Skeletal muscle cell (primary cell): ENCODE results near the gene TESK2.
A peak's percentile ranks its signal among the peaks of the same experiment; 100 is the strongest.
"Not testable (repeated sequence)": the region's sequence is repeated elsewhere in the genome, so short reads cannot be mapped to it uniquely, and the experiment has no call there.

Experiments used
- DNase-seq: peaks from one replicate; pipeline ENCODE4 v3.0.0-alpha.2; 2010; ENCODE audit warnings: low read depth
- H3K4me3 ChIP-seq: 2 replicates; pipeline ENCODE4 v1.5.1; 2011; ENCODE audit warnings: low read depth, mild to moderate bottlenecking, control low read depth, low read length, moderate library complexity

The TESK2 gene

GRCh38 chr1:45490626-45491486 lies at the start of gene TESK2:
TESK2 (minus strand) TSS chr1:45491163; CDS start chr1:45457785, 33,378 bp downstream.
- H3K4me3 ChIP-seq, result peak within 1 kb of the TSS; percentile 80
- peak; percentile 98 for DNase-seq

- no peak overlapping the region for H3K4me3 ChIP-seq
- DNase-seq, result no peak
Observed at GRCh38 chr1:45536886-45537285, 45.9 kb upstream of the TESK2 start.

- DNase-seq, result no peak
- no peak overlapping the region for H3K4me3 ChIP-seq
Observed at GRCh38 chr1:45535988-45536766, 45.2 kb upstream of the TESK2 start.

- no peak overlapping the region for H3K4me3 ChIP-seq
- DNase-seq, result no peak
Observed at GRCh38 chr1:45531873-45532272, 40.9 kb upstream of the TESK2 start.

GRCh38 chr1:45530632-45531135 lies 39.7 kb upstream of the TESK2 start:
- H3K4me3 ChIP-seq, result no peak overlapping the region

GRCh38 chr1:45526135-45526644 lies 35.2 kb upstream of the TESK2 start:
- DNase-seq, result no peak
- no peak overlapping the region for H3K4me3 ChIP-seq

More at GRCh38 chr1:45530632-45531135, 39.7 kb upstream of the TESK2 start:
- no peak for DNase-seq

- not testable (repeated sequence) for DNase-seq, H3K4me3 ChIP-seq
Observed at GRCh38 chr1:45523975-45524374, 33.0 kb upstream of the TESK2 start.

GRCh38 chr1:45523516-45523915 lies 32.6 kb upstream of the TESK2 start:
- not testable (repeated sequence) for H3K4me3 ChIP-seq, DNase-seq

- DNase-seq, result no peak
- H3K4me3 ChIP-seq, result peak overlapping the region; percentile 97
Observed at GRCh38 chr1:45522324-45523104, 31.6 kb upstream of the TESK2 start.

GRCh38 chr1:45521413-45522323 lies 30.7 kb upstream of the TESK2 start, which contains the start of gene PRDX1:
PRDX1 (minus strand) TSS chr1:45521884; CDS start chr1:45519043, 2,841 bp downstream.
- DNase-seq, result peak; percentile 83
- peak within 1 kb of the TSS; percentile 97 for H3K4me3 ChIP-seq

- not testable (repeated sequence) for DNase-seq
- peak overlapping the region; percentile 0 for H3K4me3 ChIP-seq
Observed at GRCh38 chr1:45519774-45520173, 28.8 kb upstream of the TESK2 start.

GRCh38 chr1:45518910-45519309 lies 27.9 kb upstream of the TESK2 start:
- DNase-seq, result no peak
- H3K4me3 ChIP-seq, result peak overlapping the region; percentile 0

GRCh38 chr1:45518366-45518765 lies 27.4 kb upstream of the TESK2 start:
- DNase-seq, H3K4me3 ChIP-seq: not testable (repeated sequence)

- DNase-seq, result no peak
- no peak overlapping the region for H3K4me3 ChIP-seq
Observed at GRCh38 chr1:45516465-45516864, 25.5 kb upstream of the TESK2 start.

GRCh38 chr1:45516036-45516435 lies 25.1 kb upstream of the TESK2 start:
- no peak overlapping the region for H3K4me3 ChIP-seq
- no peak for DNase-seq

GRCh38 chr1:45513532-45514260 lies 22.7 kb upstream of the TESK2 start:
- not testable (repeated sequence) for H3K4me3 ChIP-seq, DNase-seq

- H3K4me3 ChIP-seq, result no peak overlapping the region
- no peak for DNase-seq
Observed at GRCh38 chr1:45512641-45513054, 21.7 kb upstream of the TESK2 start.
